ENCODE results near the gene SH3BGRL.

DNA sequence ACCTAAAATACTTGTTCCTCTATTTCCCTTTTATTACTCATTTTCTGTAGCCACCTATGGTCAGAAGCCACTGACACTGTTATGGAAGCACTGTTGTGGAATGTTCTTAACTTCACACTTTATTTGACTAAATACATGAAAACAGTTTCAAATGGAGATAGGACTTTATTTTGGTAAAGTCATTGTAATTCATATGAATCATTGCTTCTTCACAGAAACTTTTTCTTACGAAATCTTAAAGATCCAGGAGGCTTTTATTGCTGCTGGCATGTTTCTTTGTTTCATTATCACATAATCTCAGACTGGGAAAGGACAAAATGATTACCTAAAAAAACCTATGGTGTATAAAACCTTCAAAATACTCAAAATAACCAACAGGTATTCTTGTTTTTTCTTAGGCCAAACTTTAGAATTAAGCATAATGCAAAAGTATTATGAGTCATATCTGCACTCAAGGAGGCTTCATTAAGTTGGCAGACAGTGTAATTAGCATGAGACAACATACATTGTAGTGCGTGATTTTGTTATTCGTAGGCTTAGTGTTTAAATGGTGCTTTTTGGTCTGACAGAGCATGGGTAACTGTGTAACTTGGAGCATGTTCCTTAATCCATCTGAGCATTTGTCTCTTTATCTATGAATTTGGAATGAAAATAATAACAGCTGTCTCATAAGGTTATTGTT is 58.0 kb downstream of the SH3BGRL start:
- TF ChIP-seq, protein P1, sequence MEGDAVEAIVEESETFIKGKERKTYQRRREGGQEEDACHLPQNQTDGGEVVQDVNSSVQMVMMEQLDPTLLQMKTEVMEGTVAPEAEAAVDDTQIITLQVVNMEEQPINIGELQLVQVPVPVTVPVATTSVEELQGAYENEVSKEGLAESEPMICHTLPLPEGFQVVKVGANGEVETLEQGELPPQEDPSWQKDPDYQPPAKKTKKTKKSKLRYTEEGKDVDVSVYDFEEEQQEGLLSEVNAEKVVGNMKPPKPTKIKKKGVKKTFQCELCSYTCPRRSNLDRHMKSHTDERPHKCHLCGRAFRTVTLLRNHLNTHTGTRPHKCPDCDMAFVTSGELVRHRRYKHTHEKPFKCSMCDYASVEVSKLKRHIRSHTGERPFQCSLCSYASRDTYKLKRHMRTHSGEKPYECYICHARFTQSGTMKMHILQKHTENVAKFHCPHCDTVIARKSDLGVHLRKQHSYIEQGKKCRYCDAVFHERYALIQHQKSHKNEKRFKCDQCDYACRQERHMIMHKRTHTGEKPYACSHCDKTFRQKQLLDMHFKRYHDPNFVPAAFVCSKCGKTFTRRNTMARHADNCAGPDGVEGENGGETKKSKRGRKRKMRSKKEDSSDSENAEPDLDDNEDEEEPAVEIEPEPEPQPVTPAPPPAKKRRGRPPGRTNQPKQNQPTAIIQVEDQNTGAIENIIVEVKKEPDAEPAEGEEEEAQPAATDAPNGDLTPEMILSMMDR (conservative IDR thresholded peaks at IDR 0.05) = no peak
- TF ChIP-seq ZFX (IDR thresholded peaks at IDR 0.05) = no peak

Data from C4-2B (cell line).